Fibroblast of skin of right biceps (primary cell): Measurements from ENCODE around the gene ZDHHC20.
"Not testable (repeated sequence)": the region's sequence is repeated elsewhere in the genome, so short reads cannot be mapped to it uniquely, and the experiment has no call there.

ENCODE experiments used
- DNase-seq: peaks from one replicate; pipeline ENCODE4 v3.0.0-alpha.2; 2013

Gene ZDHHC20

GRCh38 chr13:21434588-21434987, 24.5 kb downstream of the ZDHHC20 start:
- DNase-seq: no peak

- DNase-seq: no peak
Observed at GRCh38 chr13:21429211-21429610, 29.9 kb downstream of the ZDHHC20 start.

GRCh38 chr13:21427741-21428140, 31.4 kb downstream of the ZDHHC20 start:
- no peak for DNase-seq

- DNase-seq: no peak
Observed at GRCh38 chr13:21426238-21426637, 32.9 kb downstream of the ZDHHC20 start.

GRCh38 chr13:21420706-21421105, 38.4 kb downstream of the ZDHHC20 start:
- DNase-seq: peak; percentile 13

GRCh38 chr13:21413013-21413412, 46.1 kb downstream of the ZDHHC20 start:
- DNase-seq: peak; percentile 9

- DNase-seq: peak; percentile 12
Observed at GRCh38 chr13:21410453-21410852, 48.6 kb downstream of the ZDHHC20 start.

- no peak for DNase-seq
Observed at GRCh38 chr13:21405309-21405708, 53.8 kb downstream of the ZDHHC20 start.

GRCh38 chr13:21402586-21403307, 56.4 kb downstream of the ZDHHC20 start:
- DNase-seq: peak; percentile 48

GRCh38 chr13:21399741-21400140, 59.4 kb downstream of the ZDHHC20 start:
- DNase-seq: peak; percentile 16

GRCh38 chr13:21395953-21396352, 63.1 kb downstream of the ZDHHC20 start:
- no peak for DNase-seq

GRCh38 chr13:21389124-21389523, 70.0 kb downstream of the ZDHHC20 start:
- no peak for DNase-seq

- no peak for DNase-seq
Observed at GRCh38 chr13:21385710-21386109, 73.4 kb downstream of the ZDHHC20 start.

- no peak for DNase-seq
Observed at GRCh38 chr13:21383090-21383489, 76.0 kb downstream of the ZDHHC20 start.

- not testable (repeated sequence) for DNase-seq
Observed at GRCh38 chr13:21376998-21377985, 81.8 kb downstream of the ZDHHC20 start.

- DNase-seq: no peak
Observed at GRCh38 chr13:21372530-21372929, 86.6 kb downstream of the ZDHHC20 start.

GRCh38 chr13:21371011-21371410, 88.1 kb downstream of the ZDHHC20 start:
- peak; percentile 2 for DNase-seq

GRCh38 chr13:21365574-21365973, 93.5 kb downstream of the ZDHHC20 start:
- DNase-seq: no peak

- DNase-seq: no peak
Observed at GRCh38 chr13:21364916-21365315, 94.2 kb downstream of the ZDHHC20 start.

GRCh38 chr13:21364357-21364756, 94.7 kb downstream of the ZDHHC20 start:
- no peak for DNase-seq

GRCh38 chr13:21362741-21363140, 96.4 kb downstream of the ZDHHC20 start:
- no peak for DNase-seq

GRCh38 chr13:21361706-21362105, 97.4 kb downstream of the ZDHHC20 start:
- no peak for DNase-seq

GRCh38 chr13:21361123-21361522, 98.0 kb downstream of the ZDHHC20 start:
- DNase-seq: no peak

GRCh38 chr13:21360463-21360862, 98.6 kb downstream of the ZDHHC20 start:
- no peak for DNase-seq
